Measurements from ENCODE around the gene CDCA7. TPM values are rescaled to one million over a fixed set of nuclear protein-coding genes. Genes with fewer than 3 reads are reported as not detected.

The CDCA7 gene
- total RNA-seq, 1 donor: 1.1 TPM

GRCh38 chr2:173357346-173357745 is 2.7 kb downstream of the CDCA7 start:
- Histone ChIP-seq H3K4me1 (ENCODE audit: insufficient read depth, low read length) (peaks cover 11% of the 10 kb centered on the region), H3K27ac (ENCODE audit: low read depth, low read length) (no peak overlapping the region), H3K27me3 (ENCODE audit: insufficient read depth, low read length) (peaks cover 25% of the 10 kb centered on the region), H3K9me3 (ENCODE audit: low read depth, low read length) (no peaks in the 10 kb centered on the region), H4K20me1 (ENCODE audit: insufficient read depth, low read length) (no peaks in the 10 kb centered on the region), H2AFZ (ENCODE audit: low read length) (no peak overlapping the region), H3K79me2 (ENCODE audit: insufficient read depth, low read length) (no peaks in the 10 kb centered on the region), H3K4me2 (ENCODE audit: insufficient read depth, low read length) (no peak overlapping the region), H3K36me3 (ENCODE audit: insufficient read depth, low read length) (no peaks in the 10 kb centered on the region), H3K4me3 (ENCODE audit: insufficient read depth, low read length) (no peak overlapping the region)
- no peak for DNase-seq (ENCODE audit: insufficient read length, low spot score, missing footprints)
- TF ChIP-seq CTCF (IDR thresholded peaks at IDR 0.05; ENCODE audit: extremely low read depth, low read depth, low read length): no peak

- Histone ChIP-seq H3K27me3 (ENCODE audit: insufficient read depth, low read length) (peaks cover 13% of the 10 kb centered on the region), H3K79me2 (ENCODE audit: insufficient read depth, low read length) (no peaks in the 10 kb centered on the region), H3K9me3 (ENCODE audit: low read depth, low read length) (no peaks in the 10 kb centered on the region), H3K4me3 (ENCODE audit: insufficient read depth, low read length) (no peak overlapping the region), H4K20me1 (ENCODE audit: insufficient read depth, low read length) (no peaks in the 10 kb centered on the region), H2AFZ (ENCODE audit: low read length) (no peak overlapping the region), H3K4me1 (ENCODE audit: insufficient read depth, low read length) (peaks cover 11% of the 10 kb centered on the region), H3K27ac (ENCODE audit: low read depth, low read length) (no peak overlapping the region), H3K4me2 (ENCODE audit: insufficient read depth, low read length) (no peak overlapping the region), H3K36me3 (ENCODE audit: insufficient read depth, low read length) (no peaks in the 10 kb centered on the region)
- TF ChIP-seq CTCF (IDR thresholded peaks at IDR 0.05; ENCODE audit: extremely low read depth, low read depth, low read length): no peak
- no peak for DNase-seq (ENCODE audit: insufficient read length, low spot score, missing footprints)
Observed at GRCh38 chr2:173358616-173359015, 3.9 kb downstream of the CDCA7 start.

- no peaks in the 10 kb centered on the region for H3K36me3 ChIP-seq (ENCODE audit: insufficient read depth, low read length)
- H3K4me3 ChIP-seq (ENCODE audit: insufficient read depth, low read length): no peak overlapping the region
- no peak overlapping the region for H2AFZ ChIP-seq (ENCODE audit: low read length)
- no peaks in the 10 kb centered on the region for H3K9me3 ChIP-seq (ENCODE audit: low read depth, low read length)
- DNase-seq (ENCODE audit: insufficient read length, low spot score, missing footprints): no peak
- H3K27ac ChIP-seq (ENCODE audit: low read depth, low read length): no peak overlapping the region
- no peaks in the 10 kb centered on the region for H3K79me2 ChIP-seq (ENCODE audit: insufficient read depth, low read length)
- H4K20me1 ChIP-seq (ENCODE audit: insufficient read depth, low read length): no peaks in the 10 kb centered on the region
- no peak for TF ChIP-seq CTCF (IDR thresholded peaks at IDR 0.05; ENCODE audit: extremely low read depth, low read depth, low read length)
- H3K4me2 ChIP-seq (ENCODE audit: insufficient read depth, low read length): no peak overlapping the region
- peaks cover 7% of the 10 kb centered on the region for H3K4me1 ChIP-seq (ENCODE audit: insufficient read depth, low read length)
- peaks cover 7% of the 10 kb centered on the region for H3K27me3 ChIP-seq (ENCODE audit: insufficient read depth, low read length)
Observed at GRCh38 chr2:173359231-173359630, 4.6 kb downstream of the CDCA7 start.

- no peak for TF ChIP-seq CTCF (IDR thresholded peaks at IDR 0.05; ENCODE audit: extremely low read depth, low read depth, low read length)
- Histone ChIP-seq H3K9me3 (ENCODE audit: low read depth, low read length) (no peaks in the 10 kb centered on the region), H3K27me3 (ENCODE audit: insufficient read depth, low read length) (no peaks in the 10 kb centered on the region), H3K79me2 (ENCODE audit: insufficient read depth, low read length) (no peaks in the 10 kb centered on the region), H3K36me3 (ENCODE audit: insufficient read depth, low read length) (peaks cover 2% of the 10 kb centered on the region), H3K4me2 (ENCODE audit: insufficient read depth, low read length) (no peak overlapping the region), H3K27ac (ENCODE audit: low read depth, low read length) (no peak overlapping the region), H3K4me1 (ENCODE audit: insufficient read depth, low read length) (no peaks in the 10 kb centered on the region), H2AFZ (ENCODE audit: low read length) (peak overlapping the region; percentile 82), H3K4me3 (ENCODE audit: insufficient read depth, low read length) (no peak overlapping the region), H4K20me1 (ENCODE audit: insufficient read depth, low read length) (no peaks in the 10 kb centered on the region)
- DNase-seq (ENCODE audit: insufficient read length, low spot score, missing footprints): no peak
Observed at GRCh38 chr2:173370198-173370597, 15.5 kb downstream of the CDCA7 start.

Measured in osteoblast (primary cell).